Measurements from ENCODE around the gene EIF2D.

GRCh38 chr1:206591226-206591625 lies 21.0 kb downstream of the EIF2D start:
- no peak for TF ChIP-seq REST (IDR thresholded peaks at IDR 0.05; ENCODE audit: insufficient replicate concordance, low read depth)
- TF ChIP-seq, protein P1, sequence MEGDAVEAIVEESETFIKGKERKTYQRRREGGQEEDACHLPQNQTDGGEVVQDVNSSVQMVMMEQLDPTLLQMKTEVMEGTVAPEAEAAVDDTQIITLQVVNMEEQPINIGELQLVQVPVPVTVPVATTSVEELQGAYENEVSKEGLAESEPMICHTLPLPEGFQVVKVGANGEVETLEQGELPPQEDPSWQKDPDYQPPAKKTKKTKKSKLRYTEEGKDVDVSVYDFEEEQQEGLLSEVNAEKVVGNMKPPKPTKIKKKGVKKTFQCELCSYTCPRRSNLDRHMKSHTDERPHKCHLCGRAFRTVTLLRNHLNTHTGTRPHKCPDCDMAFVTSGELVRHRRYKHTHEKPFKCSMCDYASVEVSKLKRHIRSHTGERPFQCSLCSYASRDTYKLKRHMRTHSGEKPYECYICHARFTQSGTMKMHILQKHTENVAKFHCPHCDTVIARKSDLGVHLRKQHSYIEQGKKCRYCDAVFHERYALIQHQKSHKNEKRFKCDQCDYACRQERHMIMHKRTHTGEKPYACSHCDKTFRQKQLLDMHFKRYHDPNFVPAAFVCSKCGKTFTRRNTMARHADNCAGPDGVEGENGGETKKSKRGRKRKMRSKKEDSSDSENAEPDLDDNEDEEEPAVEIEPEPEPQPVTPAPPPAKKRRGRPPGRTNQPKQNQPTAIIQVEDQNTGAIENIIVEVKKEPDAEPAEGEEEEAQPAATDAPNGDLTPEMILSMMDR (IDR thresholded peaks at IDR 0.05; ENCODE audit: insufficient read depth, low read length): no peak
- no peak for TF ChIP-seq POLR2AphosphoS5 (IDR thresholded peaks at IDR 0.05; ENCODE audit: low read depth)
- no peak for TF ChIP-seq GABPA (IDR thresholded peaks at IDR 0.05; ENCODE audit: low read depth)
